Measurements from ENCODE around the gene CNOT11.
"Not testable (repeated sequence)": the region's sequence is repeated elsewhere in the genome, so short reads cannot be mapped to it uniquely, and the experiment has no call there.

CNOT11 gene

DNA sequence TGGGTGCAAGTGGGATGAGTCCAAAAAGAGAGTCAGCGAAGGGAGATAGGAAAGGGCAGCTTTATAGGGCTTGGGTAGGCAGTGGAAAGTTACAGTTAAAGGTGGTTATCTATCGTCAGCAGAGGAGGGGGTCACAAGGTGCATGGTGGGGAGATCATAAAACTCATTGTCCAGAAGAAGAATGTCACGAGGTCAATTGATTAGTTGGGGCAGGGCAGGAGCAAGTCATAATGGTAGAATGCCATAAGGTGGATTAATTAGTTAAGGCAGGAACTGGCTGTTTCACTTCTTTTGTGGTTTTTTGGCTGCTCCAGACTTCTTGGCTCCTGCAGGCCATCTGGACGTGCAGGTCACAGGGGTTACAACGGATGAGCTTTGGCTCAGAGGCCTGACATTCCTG is 3.9 kb upstream of the CNOT11 start:
- not testable (repeated sequence) for DNase-seq

DNA sequence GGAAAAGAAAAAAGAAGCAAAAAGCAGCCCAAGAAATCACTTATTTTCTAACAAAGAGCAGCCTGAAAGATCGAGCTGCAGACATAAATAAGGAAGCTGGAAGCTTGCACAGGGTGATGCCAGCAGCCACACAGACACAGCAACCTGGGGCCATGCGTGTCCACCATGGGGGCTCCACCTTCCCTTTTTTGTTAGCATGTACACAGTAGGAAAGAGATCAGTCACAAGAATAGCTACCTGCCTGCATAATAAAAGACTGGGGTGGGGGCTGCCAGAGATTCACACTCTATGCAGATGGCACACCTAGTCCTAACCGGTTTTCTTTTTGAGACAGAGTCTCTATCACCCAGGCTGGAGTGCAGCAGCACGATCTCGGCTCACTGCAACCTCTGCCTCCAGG is 2.9 kb upstream of the CNOT11 start:
- DNase-seq, result no peak

- DNase-seq, result not testable (repeated sequence)
Observed at GRCh38 chr2:101251246-101251781, 1.4 kb upstream of the CNOT11 start.

DNA sequence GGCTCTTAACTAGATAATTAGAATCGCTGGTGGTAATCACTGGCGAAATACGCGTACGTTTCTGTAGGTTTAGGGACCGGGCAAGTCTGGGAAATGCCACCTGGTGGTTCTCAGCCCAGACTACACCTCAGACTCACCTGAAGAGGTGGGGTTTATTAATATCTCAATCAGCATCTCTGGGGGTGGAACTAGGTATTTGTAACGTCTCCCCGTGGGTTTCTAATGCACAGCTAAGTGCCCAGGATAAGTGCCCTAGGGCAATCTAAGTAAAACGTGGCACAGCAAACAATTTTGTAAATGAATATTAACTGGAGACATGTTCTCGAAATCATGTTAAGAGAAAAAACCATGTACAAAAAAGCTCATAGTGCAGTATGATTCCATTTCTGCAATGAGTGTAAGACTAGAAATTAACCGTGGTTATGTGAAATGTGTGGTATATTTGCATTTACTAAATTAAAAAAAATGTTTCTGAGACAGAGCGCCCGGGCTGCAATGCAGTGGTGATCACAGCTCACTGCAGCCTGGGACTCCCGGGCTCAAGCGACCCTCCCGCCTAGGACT is 760 bp upstream of the CNOT11 start:
- DNase-seq, result peak; percentile 14 to 29

- peak; percentile 65 to 76 for DNase-seq
Observed at GRCh38 chr2:101253013-101253702, 472 bp downstream of the CNOT11 start.

GRCh38 chr2:101253703-101254450 is 1.2 kb downstream of the CNOT11 start:
- peak in 1 of 2 donors; percentile 9 for DNase-seq

DNA sequence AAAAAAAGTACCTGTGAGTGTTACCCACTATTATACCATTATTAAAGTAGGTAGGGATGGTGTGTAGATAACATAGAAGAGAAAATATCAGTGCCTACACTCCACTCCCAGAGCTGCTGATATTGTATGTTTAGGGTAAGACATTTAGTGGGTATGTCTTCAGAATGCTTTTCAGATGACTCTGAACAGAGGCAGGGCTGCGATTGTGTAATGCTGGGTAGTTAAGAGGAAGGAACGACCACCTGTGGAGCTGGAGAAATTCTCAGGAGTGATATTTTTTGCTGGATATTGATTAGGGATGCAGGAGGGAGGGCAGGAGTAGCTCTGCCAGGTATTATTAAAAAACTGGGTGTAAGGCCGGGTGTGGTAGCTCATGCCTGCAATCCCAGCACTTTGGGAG is 2.8 kb downstream of the CNOT11 start:
- no peak for DNase-seq

DNA sequence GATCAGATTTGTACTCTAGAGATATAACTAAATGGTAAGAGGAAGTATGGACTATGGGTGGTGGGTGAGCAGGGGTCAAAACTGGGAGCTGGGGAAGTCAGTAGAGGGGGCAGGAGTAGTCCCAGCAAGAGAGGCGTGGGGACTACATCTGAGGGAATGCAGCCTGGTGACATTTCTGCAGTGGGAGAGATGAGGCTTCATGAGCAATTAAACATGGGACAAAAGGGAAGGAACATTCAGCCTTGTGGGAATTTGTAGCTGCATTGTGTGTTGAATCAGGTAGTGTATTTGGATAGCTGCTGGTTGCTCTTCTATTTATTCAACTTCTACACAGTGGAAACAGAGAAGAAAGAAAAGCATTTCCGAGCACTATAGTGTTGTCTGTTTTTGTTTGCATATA is 3.6 kb downstream of the CNOT11 start:
- DNase-seq, result no peak

- no peak for DNase-seq
Observed at GRCh38 chr2:101258804-101259203, 6.1 kb downstream of the CNOT11 start.

DNA sequence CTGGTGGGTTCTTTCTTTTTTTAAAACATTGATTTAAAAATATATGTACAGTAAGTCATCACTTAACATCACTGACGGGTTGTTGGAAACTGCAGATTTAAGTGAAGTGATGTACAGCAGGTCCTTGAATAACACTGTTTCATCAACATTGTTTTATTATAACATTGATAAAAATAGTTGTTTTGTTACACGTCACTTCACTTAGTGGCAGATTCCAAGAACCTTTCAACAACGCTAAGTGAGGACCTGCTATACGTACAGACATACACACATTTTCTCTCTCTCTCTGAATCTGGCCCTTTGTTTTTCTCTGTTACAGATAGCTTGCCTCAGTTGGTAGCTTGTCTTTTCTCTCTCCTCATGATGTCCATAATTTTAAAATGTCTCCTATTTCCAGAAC is 9.5 kb downstream of the CNOT11 start:
- no peak for DNase-seq

DNA sequence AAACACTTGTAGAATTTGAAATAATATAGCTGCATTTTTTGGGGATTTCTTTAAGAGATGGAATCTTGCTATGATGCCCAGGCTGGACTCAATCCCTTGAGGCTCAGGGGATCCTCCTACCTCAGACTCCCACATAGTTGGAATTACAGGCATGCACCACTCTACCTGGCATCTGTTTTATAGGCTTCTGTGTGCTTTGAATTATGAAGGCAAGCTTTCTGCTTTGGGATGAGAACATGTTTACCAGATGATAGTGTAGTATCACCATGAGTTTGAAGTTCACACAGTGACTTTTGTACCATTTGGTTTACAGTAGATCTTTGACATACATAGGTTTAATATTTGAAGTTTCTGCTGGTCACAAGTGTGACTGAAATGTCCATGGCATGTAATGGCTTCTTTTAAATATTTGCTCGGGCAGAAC is 10.7 kb downstream of the CNOT11 start:
- DNase-seq, result no peak

- DNase-seq, result no peak
Observed at GRCh38 chr2:101264360-101264939, 11.8 kb downstream of the CNOT11 start.

GRCh38 chr2:101265893-101266499 is 13.3 kb downstream of the CNOT11 start:
- DNase-seq, result no peak

- no peak for DNase-seq
Observed at GRCh38 chr2:101267671-101268656, 15.3 kb downstream of the CNOT11 start.

- DNase-seq, result no peak
Observed at GRCh38 chr2:101270700-101271259, 18.1 kb downstream of the CNOT11 start.

GRCh38 chr2:101272045-101272784 is 19.5 kb downstream of the CNOT11 start:
- DNase-seq, result no peak

- DNase-seq, result no peak
Observed at GRCh38 chr2:101273056-101273455, 20.4 kb downstream of the CNOT11 start.

GRCh38 chr2:101274142-101274541 is 21.5 kb downstream of the CNOT11 start:
- no peak for DNase-seq

- DNase-seq, result no peak
Observed at GRCh38 chr2:101277111-101277510, 24.4 kb downstream of the CNOT11 start.

- no peak for DNase-seq
Observed at GRCh38 chr2:101278925-101279324, 26.2 kb downstream of the CNOT11 start.

DNA sequence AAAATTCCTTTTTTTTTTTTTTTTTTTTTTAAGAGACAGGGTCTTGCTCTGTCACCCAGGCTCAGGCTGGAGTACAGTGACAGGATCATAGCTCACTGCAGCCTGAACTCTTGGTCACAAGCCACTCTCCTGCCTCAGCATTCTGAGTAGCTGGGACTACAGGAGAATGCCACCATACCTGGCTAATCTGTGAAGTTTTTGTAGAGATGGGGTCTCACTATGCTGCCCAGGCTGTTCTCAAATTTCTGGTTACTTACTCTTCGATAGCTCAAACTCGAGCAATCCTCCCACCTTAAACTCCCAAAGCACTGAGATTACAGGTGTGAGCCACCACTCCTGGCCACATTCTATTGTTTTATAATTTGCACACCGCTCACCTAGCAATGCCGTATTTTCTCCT is 28.8 kb downstream of the CNOT11 start:
- no peak for DNase-seq
